ENCODE data around the gene CHCHD5.

- TF ChIP-seq CTCF (IDR thresholded peaks at IDR 0.05; ENCODE audit: low read depth, low read length, poor library complexity, severe bottlenecking) = no peak
- no peak for TF ChIP-seq EZH2phosphoT487 (IDR thresholded peaks at IDR 0.05; ENCODE audit: borderline replicate concordance, low read length)
Observed at GRCh38 chr2:112630268-112630667, 45.9 kb downstream of the CHCHD5 start.

Measured in DOHH2 (cell line).